SK-N-SH (cell line): ENCODE data around the gene FOXP1. TPM values are rescaled to one million over a fixed set of nuclear protein-coding genes. Genes with fewer than 3 reads are reported as not detected.

Experiments
- CTCF ChIA-PET: fragments of 300-600, 350-600 bp; formaldehyde crosslinking; extraction: SDS; loops from one replicate; lab custom pipeline; 2021; lab: Yijun Ruan, JAX
- POLR2A ChIA-PET: fragments of 350-600 bp; sonication (Branson Sonifier 250); formaldehyde crosslinking; extraction: SDS; loops from one replicate; lab custom pipeline; 2020; ENCODE audit warnings: antibody characterized with exemption, inconsistent platforms; lab: Yijun Ruan, JAX
- DNase-seq: peaks from one replicate; pipeline ENCODE4 v3.0.0; 2012
- H2AFZ ChIP-seq: fragments of 200-600 bp; sonication (generic); 2 replicates; pipeline ENCODE4 v1.8.1; 2016; ENCODE audit warnings: antibody characterized with exemption, mild to moderate bottlenecking, low read depth
- H3F3A ChIP-seq: fragments of 200-600 bp; sonication (generic); replicated peaks from 2 replicates; pipeline ENCODE3; 2016; ENCODE audit warnings: antibody characterized with exemption, mild to moderate bottlenecking; ENCODE audit not compliant: insufficient read depth
- H3K27ac ChIP-seq, 2 experiments: fragments of 200-500 bp in 1 of 2; fragments of 200-600 bp in 1 of 2; sonication (Bioruptor generic) in 1 of 2; sonication (generic), shearing (Covaris generic) in 1 of 2; 2 replicates each; pipeline versions ENCODE4 v1.5.1 to v1.6.1; 2014 to 2016; ENCODE audit warnings: low read depth in 2 of 2, inconsistent platforms in 1 of 2, low read length in 1 of 2, mild to moderate bottlenecking in 1 of 2, mixed read lengths in 1 of 2
- H3K27me3 ChIP-seq: fragments of 200-600 bp; sonication (generic), shearing (Covaris generic); 2 replicates; pipeline ENCODE4 v1.6.1; 2016; ENCODE audit warnings: mixed run types; ENCODE audit not compliant: insufficient read depth
- H3K36me3 ChIP-seq, 2 experiments: fragments of 200-500 bp in 1 of 2; fragments of 200-600 bp in 1 of 2; sonication (Bioruptor generic) in 1 of 2; sonication (generic) in 1 of 2; replicated peaks in 1 of 2; 2 replicates each; pipeline versions ENCODE3 to v1.5.1; 2014 to 2016; ENCODE audit warnings: low read length in 1 of 2, mild to moderate bottlenecking in 1 of 2; ENCODE audit not compliant: insufficient read depth in 2 of 2, control insufficient read depth in 1 of 2
- H3K4me1 ChIP-seq, 2 experiments: fragments of 200-500 bp in 1 of 2; fragments of 200-600 bp in 1 of 2; sonication (Bioruptor generic) in 1 of 2; sonication (generic), shearing (Covaris generic) in 1 of 2; 2 replicates each; pipeline versions ENCODE4 v1.5.1 to v1.6.1; 2014 to 2016; ENCODE audit warnings: low read depth in 1 of 2, low read length in 1 of 2, mixed run types in 1 of 2; ENCODE audit not compliant: insufficient read depth in 2 of 2, control insufficient read depth in 1 of 2
- H3K4me2 ChIP-seq: fragments of 200-600 bp; sonication (generic), shearing (Covaris generic); 2 replicates; pipeline ENCODE4 v1.6.1; 2017; ENCODE audit warnings: mixed run types
- H3K4me3 ChIP-seq, 2 experiments: fragments of 200-500 bp in 1 of 2; fragments of 200-600 bp in 1 of 2; sonication (Bioruptor generic) in 1 of 2; sonication (generic), shearing (Covaris generic) in 1 of 2; 2 replicates each; pipeline versions ENCODE4 v1.5.1 to v1.8.1; 2014 to 2016; ENCODE audit warnings: low read depth in 2 of 2, inconsistent platforms in 1 of 2, low read length in 1 of 2, mild to moderate bottlenecking in 1 of 2, mixed read lengths in 1 of 2, moderate library complexity in 1 of 2
- H3K79me2 ChIP-seq: fragments of 200-600 bp; sonication (generic); 2 replicates; pipeline ENCODE4 v1.8.1; 2017; ENCODE audit warnings: mild to moderate bottlenecking; ENCODE audit not compliant: insufficient read depth
- H3K9ac ChIP-seq: fragments of 200-600 bp; sonication (generic); 2 replicates; pipeline ENCODE4 v1.6.1; 2017; ENCODE audit warnings: mixed run types
- H3K9me2 ChIP-seq: fragments of 200-600 bp; sonication (generic); 2 replicates; pipeline ENCODE4 v1.6.1; 2017; ENCODE audit warnings: mixed run types
- H3K9me3 ChIP-seq: fragments of 200-600 bp; sonication (generic); 2 replicates; pipeline ENCODE4 v1.6.1; 2017; ENCODE audit warnings: mixed run types, mild to moderate bottlenecking, moderate library complexity
- H4K20me1 ChIP-seq: fragments of 200-600 bp; sonication (generic); 2 replicates; pipeline ENCODE4 v1.6.1; 2017; ENCODE audit warnings: mild to moderate bottlenecking, mixed run types; ENCODE audit not compliant: insufficient read depth
- EZH2phosphoT487 ChIP-seq: fragments of 200-600 bp; sonication (generic); IDR thresholded peaks from 2 replicates; pipeline ENCODE4 v1.6.1; 2017; ENCODE audit warnings: low read depth, mixed run types, mild to moderate bottlenecking, antibody characterized with exemption, moderate library complexity, borderline replicate concordance
- FOSL2 ChIP-seq: IDR thresholded peaks from 2 replicates; pipeline ENCODE4 v1.4.0; 2012; ENCODE audit warnings: low read depth, mild to moderate bottlenecking, moderate library complexity, borderline replicate concordance
- GABPA ChIP-seq: IDR thresholded peaks from 2 replicates; pipeline ENCODE4 v1.4.0; 2012; ENCODE audit warnings: low read depth, mild to moderate bottlenecking
- NFIC ChIP-seq: IDR thresholded peaks from 2 replicates; pipeline ENCODE4 v1.4.0; 2012; ENCODE audit warnings: borderline replicate concordance
- RCOR1 ChIP-seq: fragments of 150-350 bp; IDR thresholded peaks from 2 replicates; pipeline ENCODE4 v1.6.1; 2017; ENCODE audit warnings: antibody characterized with exemption, low read length
- RFX5 ChIP-seq: IDR thresholded peaks from 2 replicates; pipeline ENCODE4 v1.6.1; 2012; ENCODE audit warnings: mild to moderate bottlenecking, improper control_type of control experiment, low read length
- SIN3A ChIP-seq: IDR thresholded peaks from 2 replicates; pipeline ENCODE4 v1.6.1; 2012; ENCODE audit warnings: low read depth, mild to moderate bottlenecking, low read length, moderate library complexity, borderline replicate concordance
- TAF1 ChIP-seq: IDR thresholded peaks from 2 replicates; pipeline ENCODE4 v1.6.1; 2012; ENCODE audit warnings: low read depth, mild to moderate bottlenecking, low read length, moderate library complexity, borderline replicate concordance
- TCF12 ChIP-seq: IDR thresholded peaks from 2 replicates; pipeline ENCODE4 v1.4.0; 2012
- TEAD4 ChIP-seq: IDR thresholded peaks from 2 replicates; pipeline ENCODE4 v1.4.0; 2012; ENCODE audit warnings: mild to moderate bottlenecking, borderline replicate concordance; ENCODE audit not compliant: insufficient read depth
- YY1 ChIP-seq: IDR thresholded peaks from 2 replicates; pipeline ENCODE4 v1.4.0; 2012; ENCODE audit warnings: low read depth, mild to moderate bottlenecking
- WGBS: methylation state at CpG from one replicate; pipeline ENCODE4 v1.1.6; 2017; ENCODE audit warnings: low lambda C conversion rate; 5-methylcytosine and 5-hydroxymethylcytosine counted together
- polyA plus RNA-seq, 3 experiments: library from polyadenylated mRNA; depleted of rRNA; stranded (reverse); fragments of >200 nt; gene quantifications; 2 replicates each; pipeline ENCODE4 v1.2.3, GENCODE V29; 2012
- TF ChIP-seq, protein P1 (sequence below): fragments of 200-600 bp; sonication (generic); IDR thresholded peaks from 2 replicates; pipeline ENCODE4 v1.6.1; 2017; ENCODE audit warnings: antibody characterized with exemption, mild to moderate bottlenecking, moderate library complexity

The FOXP1 gene
- polyA plus RNA-seq, 1 of the 3 experiments (the other 2 are of a cell fraction) = 8.8 TPM

DNA sequence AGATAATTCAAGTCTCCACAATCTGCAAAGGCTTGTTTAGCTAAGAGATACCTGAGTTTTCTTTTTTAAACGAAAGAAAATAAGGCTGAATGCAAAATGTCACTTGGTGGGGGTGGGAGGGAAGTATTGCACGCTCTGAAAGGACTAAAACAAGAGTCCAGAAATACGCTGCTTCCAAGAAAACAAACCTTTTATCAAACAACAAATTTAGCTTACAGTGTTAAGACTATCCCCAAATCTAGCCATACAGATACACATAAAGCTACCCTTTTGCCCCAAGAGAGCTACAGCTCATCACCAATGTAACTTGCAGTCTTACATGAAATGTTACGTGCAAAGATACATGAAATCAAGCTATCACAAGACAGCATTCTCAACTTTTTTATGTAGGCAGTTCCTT lies 522.5 kb downstream of the FOXP1 start:
- H3K9ac ChIP-seq = 0 out of 2 replicates have a peak overlapping the region, but pooled peaks have one; percentile 0
- no peak for TF ChIP-seq RCOR1
- TF ChIP-seq YY1 = no peak
- no peak for TF ChIP-seq FOSL2
- no peak for TF ChIP-seq TAF1
- no peak for TF ChIP-seq NFIC
- TF ChIP-seq EZH2phosphoT487 = no peak
- TF ChIP-seq TEAD4 = no peak
- no peak for TF ChIP-seq TCF12
- TF ChIP-seq, all 33 proteins: peak for 0
- Histone ChIP-seq H3K4me2 (peak overlapping the region; percentile 96; the same call in 1 of the 2 replicates), H4K20me1 (no peaks in the 10 kb centered on the region), H3K36me3 (no peaks in the 10 kb centered on the region), H3K79me2 (peaks cover 97% of the 10 kb centered on the region), H3F3A (peaks cover 34% of the 10 kb centered on the region), H3K9me3 (no peaks in the 10 kb centered on the region), H3K9me2 (no peaks in the 10 kb centered on the region), H2AFZ (no peak overlapping the region), H3K27ac (peak overlapping the region in 1 of 2 experiments; percentile 97; a peak in 2 of 4 replicates), H3K4me1 (peaks cover 33 to 52% of the 10 kb centered on the region in 2 experiments), H3K4me3 (no peak overlapping the region; a peak in 1 of 4 replicates), H3K27me3 (no peaks in the 10 kb centered on the region)
- POLR2A ChIA-PET = no interaction called here
- CTCF ChIA-PET = interaction anchor here (0.9 to 1.4 kb wide), 3 partner anchors 191 to 338 kb away, joined by 3 to 4 read pairs (median 3); no protein-coding TSS in a partner anchor
- no peak for DNase-seq
- WGBS = 91% methylated on average over 4 of the region's 4 CpGs

DNA sequence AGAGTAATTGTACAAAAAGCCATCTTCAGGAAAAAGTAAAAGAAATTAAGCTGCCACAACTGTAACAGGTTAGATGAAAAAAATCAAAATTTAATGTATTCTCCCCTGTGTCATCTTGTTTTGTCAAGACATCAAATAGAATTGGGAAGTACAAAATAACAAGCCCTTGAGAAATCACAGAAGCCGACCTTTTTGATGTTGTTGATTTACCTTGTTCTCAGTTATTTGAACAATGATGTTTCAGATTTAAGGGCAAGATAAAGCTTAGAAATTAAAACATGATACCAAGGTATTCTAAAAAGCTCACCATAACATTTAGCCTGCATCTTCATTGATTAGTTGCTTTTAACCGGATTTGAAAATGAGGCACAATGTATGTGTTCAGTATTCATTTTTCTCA lies 523.0 kb downstream of the FOXP1 start:
- Histone ChIP-seq H3K36me3 (no peaks in the 10 kb centered on the region), H3K4me2 (peak overlapping the region; percentile 96; the same call in 1 of the 2 replicates), H3K9me2 (no peaks in the 10 kb centered on the region), H3K9me3 (no peaks in the 10 kb centered on the region), H3K27me3 (no peaks in the 10 kb centered on the region), H4K20me1 (no peaks in the 10 kb centered on the region), H3F3A (peaks cover 36% of the 10 kb centered on the region), H3K9ac (no peak overlapping the region), H2AFZ (no peak overlapping the region), H3K79me2 (peaks cover 97% of the 10 kb centered on the region), H3K27ac (peak overlapping the region in 1 of 2 experiments; percentile 97; a peak in 2 of 4 replicates), H3K4me3 (no peak overlapping the region), H3K4me1 (peaks cover 36 to 57% of the 10 kb centered on the region in 2 experiments)
- CTCF ChIA-PET = interaction anchor here (0.9 to 1.4 kb wide), 4 partner anchors 20 to 335 kb away, joined by 3 to 4 read pairs (median 4); no protein-coding TSS in a partner anchor
- POLR2A ChIA-PET = no interaction called here
- TF ChIP-seq GABPA (no peak), RFX5 (no peak), SIN3A (no peak)
- TF ChIP-seq, protein P1, sequence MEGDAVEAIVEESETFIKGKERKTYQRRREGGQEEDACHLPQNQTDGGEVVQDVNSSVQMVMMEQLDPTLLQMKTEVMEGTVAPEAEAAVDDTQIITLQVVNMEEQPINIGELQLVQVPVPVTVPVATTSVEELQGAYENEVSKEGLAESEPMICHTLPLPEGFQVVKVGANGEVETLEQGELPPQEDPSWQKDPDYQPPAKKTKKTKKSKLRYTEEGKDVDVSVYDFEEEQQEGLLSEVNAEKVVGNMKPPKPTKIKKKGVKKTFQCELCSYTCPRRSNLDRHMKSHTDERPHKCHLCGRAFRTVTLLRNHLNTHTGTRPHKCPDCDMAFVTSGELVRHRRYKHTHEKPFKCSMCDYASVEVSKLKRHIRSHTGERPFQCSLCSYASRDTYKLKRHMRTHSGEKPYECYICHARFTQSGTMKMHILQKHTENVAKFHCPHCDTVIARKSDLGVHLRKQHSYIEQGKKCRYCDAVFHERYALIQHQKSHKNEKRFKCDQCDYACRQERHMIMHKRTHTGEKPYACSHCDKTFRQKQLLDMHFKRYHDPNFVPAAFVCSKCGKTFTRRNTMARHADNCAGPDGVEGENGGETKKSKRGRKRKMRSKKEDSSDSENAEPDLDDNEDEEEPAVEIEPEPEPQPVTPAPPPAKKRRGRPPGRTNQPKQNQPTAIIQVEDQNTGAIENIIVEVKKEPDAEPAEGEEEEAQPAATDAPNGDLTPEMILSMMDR = no peak
- DNase-seq = no peak
- WGBS = 84% methylated on average over 2 of the region's 2 CpGs
